GM18861 (cell line): Measurements from ENCODE around the gene CHI3L2.
"Not testable (repeated sequence)": the region's sequence is repeated elsewhere in the genome, so short reads cannot be mapped to it uniquely, and the experiment has no call there.

Experiments
- ATAC-seq: cut with Tn5 transposase; IDR thresholded peaks from one replicate; pipeline ENCODE4 v1.9.1; 2021; ENCODE audit not compliant: unreplicated experiment

CHI3L2 gene

DNA sequence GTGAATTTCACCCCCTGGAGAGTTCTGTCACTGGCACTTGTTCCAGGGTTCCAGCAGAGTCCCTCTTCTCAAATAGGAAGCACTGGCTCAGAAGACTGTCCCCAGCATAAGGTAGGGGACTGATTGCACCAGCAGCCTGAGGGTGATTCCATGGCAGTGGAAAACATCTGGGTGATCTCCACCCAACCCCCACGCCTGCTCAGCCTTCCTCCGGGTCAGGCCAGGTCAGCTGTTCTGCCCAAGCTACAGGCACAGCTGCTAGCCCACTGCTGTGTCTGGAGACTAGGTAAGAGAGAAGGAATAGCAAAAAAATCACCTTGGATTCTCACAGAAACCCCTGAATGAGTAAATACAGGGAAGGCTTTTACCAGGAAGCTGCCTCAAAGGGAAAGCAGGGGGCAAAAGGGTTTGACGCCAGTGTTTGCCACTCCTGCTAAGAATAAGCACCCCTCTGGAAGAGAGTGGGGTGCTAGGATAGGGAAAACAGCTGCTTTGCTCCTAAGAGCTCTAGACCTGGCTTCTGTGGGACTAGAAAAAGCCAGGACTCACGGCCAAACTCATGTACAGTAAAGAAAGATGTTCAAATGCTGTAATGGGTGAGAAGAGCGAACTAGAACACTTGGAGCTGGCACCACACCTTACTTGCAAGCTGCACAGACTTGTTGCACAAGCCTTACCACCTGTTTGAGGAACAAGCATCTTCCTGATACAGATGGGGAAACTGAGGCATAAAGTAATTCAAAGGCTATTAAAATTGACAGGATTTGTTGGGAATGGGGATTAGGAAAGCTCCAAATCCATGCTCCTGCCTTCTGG is 26.0 kb upstream of the CHI3L2 start:
- no peak for ATAC-seq

DNA sequence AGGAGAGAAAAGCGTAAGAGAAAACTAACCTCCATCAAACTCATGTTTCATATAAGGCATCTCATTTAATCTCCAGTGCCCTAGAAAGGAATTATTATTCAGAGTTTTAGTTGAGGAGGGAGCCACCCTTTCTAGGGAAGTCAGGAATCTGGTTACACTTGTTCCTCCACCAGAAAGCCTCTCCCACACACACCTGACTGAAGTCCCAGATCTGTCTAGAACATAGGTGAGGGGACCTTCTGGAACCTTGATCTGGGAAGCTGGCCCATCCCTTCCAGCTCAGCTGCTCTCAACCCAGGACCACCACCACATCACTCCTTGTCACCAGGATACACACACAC is 25.2 kb upstream of the CHI3L2 start:
- no peak for ATAC-seq

DNA sequence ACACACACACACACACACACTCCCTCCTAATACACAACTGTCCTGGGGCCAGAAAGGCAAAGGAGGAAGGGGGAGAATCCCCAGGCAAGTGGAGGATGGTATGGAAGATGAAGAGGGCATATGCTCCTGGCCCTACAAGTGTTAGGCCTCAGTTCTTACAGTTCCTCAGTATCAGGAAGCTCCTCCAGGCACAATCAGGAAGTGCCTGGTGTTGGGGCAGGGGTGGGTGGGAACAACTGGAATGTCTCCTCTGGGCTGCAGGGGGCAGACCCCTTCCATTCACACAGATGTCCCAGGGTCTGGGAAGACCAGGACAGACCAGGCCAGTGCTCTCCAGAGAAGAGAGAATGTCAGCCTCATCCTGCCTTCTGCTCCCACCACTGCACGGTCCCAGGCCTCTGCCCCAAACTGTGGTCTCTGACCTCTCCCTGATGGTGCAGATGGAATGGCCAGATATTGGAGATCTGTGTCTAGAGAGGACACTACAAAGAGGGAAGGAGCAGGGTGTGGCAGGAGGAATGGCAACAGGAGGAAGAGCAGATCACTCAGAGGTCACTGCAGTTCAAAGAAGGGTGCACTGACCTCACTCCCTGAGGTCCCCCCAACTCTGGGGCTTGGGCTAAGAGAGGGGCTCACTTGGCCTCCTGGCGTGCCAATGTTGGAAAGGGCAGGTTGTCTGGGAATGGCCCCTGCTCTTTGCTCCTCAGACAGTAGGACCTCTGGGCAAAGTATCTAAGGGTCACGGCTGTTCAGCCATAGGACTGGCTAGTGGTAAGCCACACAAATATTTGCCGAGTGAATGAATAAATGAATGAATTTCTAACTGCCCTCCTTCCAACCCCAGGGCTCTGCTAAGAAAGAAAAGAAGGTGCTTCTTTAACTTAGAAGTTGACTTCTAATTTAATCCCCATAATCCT is 24.5 kb upstream of the CHI3L2 start:
- no peak for ATAC-seq

DNA sequence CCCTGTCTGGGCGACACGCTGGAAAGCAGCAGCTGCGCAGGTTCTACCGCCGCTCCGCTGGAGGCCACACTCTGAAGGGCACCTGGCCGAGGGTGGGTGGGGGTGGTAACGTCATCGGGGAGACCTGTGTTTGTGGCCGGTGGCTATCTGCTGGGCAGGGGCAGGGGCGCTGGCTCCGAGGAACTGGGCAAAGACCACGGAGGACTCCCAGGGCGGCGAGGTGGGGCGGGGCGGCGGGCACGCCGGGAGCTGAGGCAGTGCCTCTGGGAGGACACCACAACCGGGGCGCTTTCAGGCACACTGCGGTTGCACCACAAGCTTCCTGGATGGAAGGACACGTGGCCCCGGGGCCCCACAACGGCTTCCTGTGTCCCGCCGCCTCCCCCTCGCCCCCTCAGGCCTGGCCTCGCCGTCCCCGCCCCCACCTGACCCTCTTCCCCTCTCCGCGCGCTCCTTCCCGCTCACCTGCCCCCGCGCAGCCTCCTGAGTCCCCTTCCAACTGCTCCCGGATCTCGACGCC is 23.8 kb upstream of the CHI3L2 start:
- ATAC-seq = peak; percentile 38

DNA sequence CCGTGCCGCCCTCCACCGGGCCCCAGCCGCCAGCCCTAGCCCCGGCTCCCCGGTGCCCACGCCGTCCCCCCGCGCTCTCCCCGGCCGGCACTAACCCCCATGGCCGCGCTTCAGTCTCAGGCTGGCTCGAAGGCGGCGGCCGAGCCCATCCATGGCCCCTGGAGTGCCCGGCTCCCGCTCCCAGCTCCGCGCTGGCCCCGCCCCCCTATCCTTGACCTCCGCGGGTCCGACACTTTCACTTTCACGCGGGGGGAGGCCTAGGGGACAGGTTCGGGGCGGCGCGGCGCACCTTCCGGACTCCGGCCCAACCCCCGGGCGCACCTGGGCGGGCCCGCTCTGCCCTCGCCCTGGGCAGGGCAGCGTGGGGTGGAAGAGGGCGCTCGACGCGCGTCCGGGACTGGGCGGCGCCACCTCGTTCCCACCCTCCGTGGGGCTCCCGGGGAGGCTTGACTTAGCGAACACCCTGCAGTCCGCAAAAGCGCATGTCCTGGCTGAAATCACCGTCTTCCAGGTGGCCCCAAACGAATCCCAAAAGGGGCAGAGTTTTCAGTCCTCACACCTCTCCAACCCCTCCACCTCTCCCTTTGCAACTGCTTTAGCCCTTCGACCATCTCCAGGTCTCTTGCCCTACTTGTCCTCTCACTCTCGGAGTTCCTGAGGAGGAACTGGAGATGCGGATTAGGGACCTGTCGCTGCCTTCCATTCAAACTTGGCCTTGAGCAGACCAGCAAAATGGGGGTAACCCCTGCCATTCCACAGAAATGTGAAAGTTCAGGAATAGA is 23.1 kb upstream of the CHI3L2 start:
- ATAC-seq = peak; percentile 49

DNA sequence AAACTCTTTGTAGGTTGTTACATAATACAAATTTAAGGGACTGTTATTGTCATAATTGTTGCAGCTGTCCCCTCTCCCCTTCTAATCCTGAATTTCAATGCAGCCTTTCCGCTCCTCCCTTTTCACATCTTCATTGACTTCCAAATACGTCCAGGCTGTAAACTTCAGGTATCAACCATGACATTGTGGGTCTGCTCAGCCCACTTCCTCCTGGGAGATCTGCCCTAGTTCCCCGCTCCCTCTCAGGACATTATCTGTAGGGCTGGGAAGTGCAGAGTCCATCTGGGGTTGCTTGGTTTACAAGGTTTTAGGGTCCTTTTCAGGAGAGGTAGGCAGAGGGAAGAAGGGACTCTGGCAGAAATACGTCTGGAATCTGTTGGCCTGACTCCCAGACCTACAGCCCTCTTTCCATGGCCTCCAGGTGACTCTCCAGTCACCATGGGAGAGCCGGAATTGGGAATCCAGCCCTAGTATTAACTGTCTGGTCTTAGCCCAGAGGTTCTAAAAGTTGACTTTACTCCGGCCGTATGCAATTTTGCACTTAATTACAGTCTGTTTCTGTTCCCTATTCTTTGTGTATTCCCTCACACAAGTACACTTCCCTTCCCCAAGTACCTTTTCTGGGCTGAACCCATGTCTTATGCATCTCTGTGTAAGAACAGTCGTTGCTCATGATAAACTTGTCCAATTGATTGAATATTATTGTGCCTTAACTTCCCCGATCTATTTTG is 22.4 kb upstream of the CHI3L2 start:
- no peak for ATAC-seq

DNA sequence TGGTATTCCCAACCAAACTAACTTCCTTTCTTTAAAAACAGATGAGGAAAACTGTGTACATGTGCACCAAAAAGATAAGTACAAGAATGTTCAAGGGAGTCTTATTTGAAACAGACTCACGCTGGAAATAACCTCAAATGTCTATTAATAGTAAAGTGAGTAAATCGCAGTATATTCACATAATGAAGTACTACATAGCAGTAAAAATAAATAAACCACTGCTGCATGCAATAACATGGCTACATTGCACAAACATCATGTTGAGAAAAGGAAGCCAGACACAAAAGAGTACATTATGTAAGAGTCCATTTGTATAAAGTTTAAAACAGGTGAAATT is 21.8 kb upstream of the CHI3L2 start:
- ATAC-seq = no peak

DNA sequence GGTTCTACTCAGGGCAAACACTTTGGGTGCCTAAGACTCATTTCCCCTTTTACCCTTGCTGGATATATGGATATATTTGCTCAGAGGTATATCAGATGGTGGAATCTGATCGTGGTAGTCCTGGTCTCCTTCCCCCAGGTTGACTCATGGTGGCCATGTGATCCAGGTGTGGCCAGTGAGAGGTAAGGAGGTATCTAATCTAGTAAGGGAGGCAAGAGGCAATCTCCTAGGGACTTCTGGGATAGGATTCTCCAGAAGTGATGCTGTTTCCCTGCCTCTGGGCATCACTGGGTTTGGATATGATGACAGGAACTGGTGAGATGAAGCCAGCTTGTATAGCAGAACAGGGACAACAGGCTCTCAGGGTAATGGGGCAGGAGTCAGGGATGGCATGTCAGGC is 18.6 kb upstream of the CHI3L2 start:
- no peak for ATAC-seq

DNA sequence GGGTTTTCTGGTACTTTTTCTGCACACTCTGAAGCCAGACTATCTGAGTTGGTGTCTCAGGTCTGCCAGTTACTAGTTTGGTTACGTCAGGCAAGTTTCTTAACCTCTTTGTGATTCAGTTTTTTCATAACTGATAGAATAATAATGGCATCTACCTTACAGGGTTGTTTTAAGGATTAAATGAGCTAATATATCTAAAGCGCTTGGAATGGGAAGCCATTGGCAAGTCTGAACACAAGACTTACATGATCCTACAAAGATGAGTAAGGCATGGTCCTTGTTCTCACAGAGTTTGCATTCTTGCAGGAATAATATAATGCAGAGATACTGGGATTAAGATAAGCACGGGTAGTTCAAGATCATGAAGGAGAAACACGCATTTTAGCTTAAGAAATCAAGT is 17.9 kb upstream of the CHI3L2 start:
- ATAC-seq = no peak

DNA sequence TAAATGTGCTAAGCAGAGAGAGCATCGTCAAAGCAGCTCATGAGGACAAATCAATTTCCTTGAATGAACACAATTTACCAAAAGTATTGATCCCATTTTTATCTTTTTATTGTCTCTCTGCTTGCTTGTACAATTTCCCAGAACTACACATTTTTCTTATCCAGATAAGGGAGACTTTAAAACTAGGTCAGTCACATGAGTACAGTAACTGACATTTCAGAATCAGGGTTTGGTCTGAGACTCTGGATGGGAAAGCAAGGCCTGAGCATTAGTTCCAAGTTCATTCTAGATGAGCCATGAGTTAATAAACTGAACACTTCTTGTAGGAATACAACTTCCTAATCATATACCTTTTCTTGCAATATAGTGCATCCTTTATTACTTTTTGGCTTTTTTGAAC is 15.6 kb upstream of the CHI3L2 start:
- ATAC-seq = no peak

DNA sequence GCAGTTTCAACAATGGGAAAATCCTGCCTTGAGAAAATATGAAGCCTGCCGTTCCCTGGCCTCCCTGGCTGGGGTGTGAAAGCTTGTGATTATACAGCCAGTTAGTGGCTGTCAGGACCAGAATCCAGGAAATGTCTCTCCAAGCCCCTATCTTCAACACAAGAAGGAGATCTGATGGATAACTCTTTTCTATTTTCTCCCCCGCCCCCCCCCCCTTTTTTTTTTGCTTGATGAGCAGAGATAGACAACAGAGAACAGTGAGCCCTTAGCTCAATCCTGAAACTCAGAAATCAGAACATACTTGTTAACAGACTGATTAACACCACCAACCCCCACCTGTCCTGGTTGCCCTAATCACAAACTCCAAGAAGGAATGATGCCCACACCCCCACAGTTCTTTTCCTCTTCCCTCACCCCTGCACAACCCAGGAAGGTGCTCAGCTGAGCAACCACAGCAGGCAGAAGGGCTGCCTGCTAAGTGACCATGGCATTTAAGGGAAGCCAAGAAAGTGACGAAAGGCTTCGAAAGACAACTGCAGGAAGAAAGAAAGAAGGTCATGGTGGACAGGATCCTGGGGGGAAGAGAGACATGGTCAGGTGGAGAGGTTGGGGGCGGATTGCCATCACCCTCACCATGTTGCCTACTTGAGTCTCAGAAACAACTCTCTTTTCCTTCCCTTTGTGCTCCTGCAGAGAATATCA is 14.7 kb upstream of the CHI3L2 start:
- ATAC-seq = no peak

DNA sequence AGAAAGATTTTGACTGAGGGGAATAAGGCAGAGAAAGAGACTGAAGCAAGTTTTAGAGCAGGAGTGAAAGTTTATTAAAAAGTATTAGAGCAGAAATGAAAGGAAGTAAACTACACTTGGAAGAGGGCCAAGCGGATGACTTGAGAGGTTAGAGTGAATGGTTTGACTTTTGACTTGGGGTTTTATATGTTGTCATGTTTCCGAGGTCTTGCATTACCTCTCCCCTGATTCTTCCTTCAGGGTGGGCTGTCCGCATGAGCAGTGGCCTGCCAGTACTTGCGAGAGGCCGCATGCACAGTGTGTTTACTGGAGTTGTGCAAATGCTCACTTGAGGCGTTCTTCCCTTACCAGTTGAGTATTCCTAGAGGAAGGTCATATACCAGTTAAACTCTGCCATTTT is 14.1 kb upstream of the CHI3L2 start:
- no peak for ATAC-seq

DNA sequence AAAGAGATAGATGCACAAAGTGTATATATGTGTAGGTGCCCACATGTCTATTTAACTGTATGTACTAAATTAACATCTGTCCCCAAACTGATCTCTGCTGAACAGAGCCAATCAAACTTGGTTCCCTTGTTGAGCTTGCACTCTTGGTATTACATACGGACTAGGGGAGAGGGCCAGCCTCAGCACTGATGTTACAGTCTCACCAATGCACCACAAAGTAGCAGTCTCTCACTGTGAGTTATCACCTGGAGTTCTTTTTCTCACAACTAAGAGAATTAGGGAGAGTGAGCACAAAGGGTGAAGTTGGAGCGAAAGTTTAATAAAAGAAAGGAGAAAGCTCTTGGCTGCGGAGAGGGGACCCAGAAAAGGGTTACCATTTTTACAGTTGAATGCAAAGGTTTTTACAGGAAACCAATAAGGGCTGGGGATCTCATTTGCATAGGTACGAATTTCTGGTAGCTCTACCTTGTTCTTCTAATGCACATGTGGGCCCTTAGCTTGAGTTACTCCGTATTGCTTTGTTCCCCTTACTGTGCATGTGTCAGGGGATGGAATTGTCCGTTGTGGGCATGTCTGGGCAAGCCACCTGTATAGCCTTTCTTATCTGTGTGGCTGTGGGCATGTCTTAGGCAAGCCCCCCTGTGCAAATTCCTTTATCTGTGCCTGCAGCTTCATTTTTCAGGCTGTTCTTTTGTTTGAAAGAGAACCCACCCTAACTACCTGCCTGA is 13.3 kb upstream of the CHI3L2 start:
- ATAC-seq = no peak

DNA sequence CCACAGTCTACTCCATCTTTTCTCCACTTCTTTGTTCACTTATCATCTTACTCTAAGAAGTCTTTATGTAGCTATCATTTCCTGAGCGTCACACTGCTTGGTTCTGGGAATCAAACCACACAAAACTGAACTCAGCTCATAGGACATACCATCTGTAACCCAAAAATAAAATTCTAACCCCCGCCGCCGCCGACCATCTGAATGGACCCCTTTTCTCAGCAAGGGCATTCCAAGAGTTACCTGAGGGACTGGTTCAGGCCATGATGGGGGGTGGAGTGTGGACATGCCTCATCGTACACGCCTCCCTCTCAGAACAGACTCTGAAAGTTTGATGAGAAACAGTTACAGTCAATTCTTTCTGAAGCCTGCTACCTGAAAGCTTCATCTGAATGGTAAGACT is 12.6 kb upstream of the CHI3L2 start:
- ATAC-seq = no peak

DNA sequence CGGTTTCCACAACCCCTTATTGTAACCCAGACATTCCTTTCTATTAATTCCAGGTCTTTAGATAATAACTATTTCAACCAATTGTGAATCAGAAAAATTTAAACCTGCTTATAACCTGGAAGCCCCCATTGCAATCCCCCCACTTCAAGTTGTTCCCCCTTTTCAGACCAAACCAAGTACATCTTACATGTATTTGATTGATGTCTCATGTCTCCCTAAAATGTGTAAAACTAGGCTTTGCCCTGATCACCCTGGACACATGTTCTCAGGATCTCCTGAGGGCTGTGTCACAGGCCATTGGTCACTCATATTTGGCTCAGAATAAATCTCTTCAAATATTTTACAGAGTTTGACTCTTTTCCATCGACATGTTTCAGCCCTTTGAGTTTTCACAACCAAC is 12.2 kb upstream of the CHI3L2 start:
- ATAC-seq = not testable (repeated sequence)

DNA sequence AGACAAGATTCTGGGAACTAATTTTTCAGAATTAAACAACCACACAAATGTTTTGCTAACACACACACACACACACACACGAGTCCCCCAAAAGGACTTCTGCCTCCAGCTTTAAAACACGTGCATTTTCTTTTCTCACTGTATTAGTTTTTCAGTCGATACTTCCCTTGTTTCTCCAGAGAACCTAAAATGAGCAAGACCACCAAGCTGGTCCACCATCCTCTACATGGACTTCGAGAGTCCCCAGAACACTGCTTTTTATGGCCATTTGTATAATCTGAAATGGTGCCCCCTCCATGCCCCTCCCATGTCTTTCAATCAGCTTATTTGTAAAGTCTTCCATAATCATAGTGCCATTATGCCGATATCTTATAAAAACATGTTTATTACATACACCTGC is 10.8 kb upstream of the CHI3L2 start:
- ATAC-seq = no peak

DNA sequence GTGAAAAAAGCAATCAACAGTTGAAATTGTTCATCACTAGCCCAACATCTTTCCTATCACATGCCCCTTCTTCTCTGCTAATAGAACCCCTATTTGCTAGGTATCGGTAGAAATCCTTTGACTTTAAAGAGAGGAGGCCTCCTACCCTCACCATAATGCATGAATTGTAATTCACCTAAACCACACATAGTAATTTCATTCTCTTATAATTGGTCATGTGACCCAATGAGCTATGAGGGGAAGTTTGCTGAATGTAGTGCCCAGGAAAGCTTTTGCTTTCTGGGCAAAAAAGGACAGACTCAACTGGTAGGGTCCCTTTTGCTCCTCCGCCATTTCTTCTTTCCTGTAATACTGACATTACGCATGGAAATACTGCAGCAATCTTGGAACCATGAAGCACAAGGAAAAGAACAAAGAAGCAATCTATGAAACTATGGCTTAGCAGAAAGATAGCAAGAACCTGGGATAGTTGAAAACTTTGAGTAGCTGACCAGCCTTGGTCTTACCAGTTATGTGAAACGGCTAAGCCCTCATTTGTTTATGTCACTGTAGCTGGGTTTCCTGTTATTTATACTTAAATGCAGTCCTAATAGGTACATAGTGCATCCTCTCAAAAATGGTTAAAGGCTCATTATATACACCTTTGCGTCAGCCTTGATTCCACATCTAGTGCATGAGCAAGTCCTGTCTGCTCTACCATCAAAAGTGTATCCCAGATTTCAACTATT is 10.2 kb upstream of the CHI3L2 start:
- ATAC-seq = no peak

DNA sequence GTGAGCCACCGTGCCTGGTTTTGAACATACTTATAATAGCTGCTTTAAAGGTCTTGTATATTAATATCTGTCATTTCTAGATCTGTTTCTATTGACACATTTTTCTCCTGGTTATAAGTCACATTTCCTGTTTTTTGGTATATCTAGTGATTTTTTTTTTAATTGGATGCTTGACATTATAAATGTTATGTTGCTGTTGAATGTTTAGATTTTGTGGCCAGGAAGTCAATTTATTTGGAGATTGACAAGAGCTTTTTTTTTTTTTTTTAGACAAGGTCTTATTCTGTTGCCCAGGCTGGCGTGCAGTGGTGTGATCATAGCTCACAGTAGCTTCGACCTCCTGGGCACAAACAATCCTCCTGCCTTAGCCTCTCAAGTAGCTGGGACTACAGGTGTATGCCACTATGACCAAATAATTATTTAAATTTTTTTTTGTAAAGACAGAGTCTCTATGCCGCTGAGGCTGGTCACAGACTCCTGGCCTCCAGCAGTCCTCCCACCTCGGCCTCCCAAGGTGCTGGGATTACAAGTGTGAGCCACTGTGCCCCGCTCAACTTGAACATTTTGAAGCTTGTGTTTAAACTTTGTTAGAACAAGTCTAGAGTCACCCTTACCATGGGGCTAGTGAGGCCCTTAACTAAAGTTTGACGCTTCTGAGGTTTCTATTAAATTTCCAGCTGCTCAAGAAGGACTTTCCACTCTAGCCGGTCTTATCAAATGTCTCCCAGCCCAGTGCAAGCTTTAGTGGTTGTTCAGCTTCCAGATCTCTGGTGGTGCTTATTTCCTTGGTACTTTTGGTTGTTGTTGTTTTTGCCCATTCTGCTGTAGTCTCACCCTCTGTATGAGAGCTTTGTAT is 8.6 kb upstream of the CHI3L2 start:
- no peak for ATAC-seq
